Fibroblast of mammary gland (primary cell): ENCODE measurements around the gene AFAP1.

Experiments used
- DNase-seq: peaks from one replicate; pipeline ENCODE4 v3.0.0-alpha.2; 2010; ENCODE audit warnings: low read depth
- H3K4me3 ChIP-seq: 2 replicates; pipeline ENCODE4 v1.5.1; 2011; ENCODE audit warnings: low read depth, mild to moderate bottlenecking, low read length, moderate library complexity; ENCODE audit not compliant: control insufficient read depth
- CTCF ChIP-seq: conservative IDR thresholded peaks from 2 replicates; pipeline ENCODE4 v1.5.1; 2011; ENCODE audit warnings: low read depth, low read length, inconsistent platforms; ENCODE audit not compliant: control insufficient read depth, insufficient read depth

The AFAP1 gene

DNA sequence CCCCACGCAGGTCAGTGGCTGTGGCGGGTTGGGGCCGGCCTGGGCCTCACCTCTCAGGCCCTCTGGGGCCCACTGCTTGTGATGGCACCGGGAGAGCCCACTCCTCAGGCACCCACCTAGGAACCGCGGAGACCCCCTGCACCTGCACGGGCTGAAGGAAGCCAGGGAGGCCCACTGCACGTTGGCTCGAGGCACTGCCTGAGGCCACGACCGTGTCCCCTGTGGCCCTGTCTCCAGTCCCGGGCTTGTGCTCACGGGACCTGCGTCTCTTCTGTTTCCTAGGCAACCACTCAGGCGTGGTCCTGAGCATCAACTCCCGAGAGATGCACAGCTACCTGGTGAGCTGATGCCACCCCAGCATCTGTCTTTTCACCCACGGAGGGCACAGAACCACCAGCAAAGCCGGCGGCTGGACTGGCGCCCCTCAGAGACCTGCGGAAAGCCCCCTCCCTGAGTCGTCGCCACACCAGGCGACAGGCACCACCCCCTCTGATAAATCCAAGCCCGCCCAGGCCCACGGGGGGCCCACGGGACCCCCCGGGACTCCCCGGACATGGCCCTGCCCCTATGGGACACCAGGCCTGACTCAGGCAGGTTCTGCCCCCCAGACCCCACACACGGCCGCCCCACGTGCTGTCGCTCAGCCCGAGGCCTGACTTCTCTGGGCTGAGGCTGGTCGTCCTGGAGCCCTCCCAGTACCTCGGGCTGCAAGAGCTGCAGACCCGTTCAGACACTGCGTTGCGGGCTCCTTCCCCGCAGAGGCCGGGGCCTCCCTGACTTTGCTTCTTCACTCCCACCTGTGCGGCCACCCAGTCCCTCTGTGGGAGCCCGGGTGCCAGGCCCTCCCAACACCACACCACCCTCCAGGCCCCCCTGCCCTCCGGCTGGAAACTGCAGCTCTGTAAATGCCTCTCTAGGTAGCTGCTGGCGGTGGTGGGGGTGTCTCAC is 199.5 kb downstream of the AFAP1 start:
- DNase-seq, result no peak
- no peak for TF ChIP-seq CTCF
- H3K4me3 ChIP-seq, result no peak overlapping the region

DNA sequence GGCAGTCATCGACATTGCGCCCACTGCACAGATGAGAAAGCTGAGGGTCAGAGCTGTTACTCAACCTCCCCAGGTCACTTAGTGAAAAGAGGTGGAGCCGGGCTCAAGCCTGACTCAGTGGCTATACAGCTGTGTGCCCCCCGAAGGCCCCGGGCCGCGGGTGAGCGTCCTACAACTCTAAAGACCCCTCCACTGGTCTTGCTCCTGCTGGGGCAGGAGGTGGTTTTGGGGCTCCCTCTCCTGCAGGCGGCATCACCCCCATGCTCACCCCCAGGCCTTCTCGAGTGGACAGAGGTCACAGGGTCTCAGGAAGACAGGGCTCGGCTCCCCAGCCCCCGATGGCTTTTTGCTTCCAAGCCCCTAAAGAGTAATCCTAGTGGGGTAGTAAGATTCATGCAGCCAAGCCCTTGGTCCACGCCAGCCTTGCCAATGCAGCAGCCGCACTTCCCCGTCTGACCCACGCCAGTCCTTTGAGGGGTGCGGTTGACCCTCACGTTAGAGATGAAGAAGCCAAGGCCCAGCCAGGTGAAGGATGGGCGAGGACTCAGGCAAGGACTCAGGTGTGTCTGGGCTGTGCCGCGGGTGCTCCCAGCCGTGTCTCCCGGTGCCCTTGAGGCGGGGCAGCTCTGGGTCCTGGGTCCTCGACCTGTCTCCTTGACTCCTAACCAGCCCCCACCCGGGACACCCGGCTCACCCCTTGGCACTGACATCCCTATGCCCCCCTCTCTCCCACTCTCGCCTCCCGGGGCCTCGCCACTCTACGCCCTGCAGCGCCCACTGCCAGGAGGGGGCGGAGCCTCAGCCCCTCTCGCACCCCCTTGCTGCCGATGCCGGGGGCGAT is 200.4 kb downstream of the AFAP1 start:
- DNase-seq, result no peak
- H3K4me3 ChIP-seq, result no peak overlapping the region
- TF ChIP-seq CTCF, result no peak

DNA sequence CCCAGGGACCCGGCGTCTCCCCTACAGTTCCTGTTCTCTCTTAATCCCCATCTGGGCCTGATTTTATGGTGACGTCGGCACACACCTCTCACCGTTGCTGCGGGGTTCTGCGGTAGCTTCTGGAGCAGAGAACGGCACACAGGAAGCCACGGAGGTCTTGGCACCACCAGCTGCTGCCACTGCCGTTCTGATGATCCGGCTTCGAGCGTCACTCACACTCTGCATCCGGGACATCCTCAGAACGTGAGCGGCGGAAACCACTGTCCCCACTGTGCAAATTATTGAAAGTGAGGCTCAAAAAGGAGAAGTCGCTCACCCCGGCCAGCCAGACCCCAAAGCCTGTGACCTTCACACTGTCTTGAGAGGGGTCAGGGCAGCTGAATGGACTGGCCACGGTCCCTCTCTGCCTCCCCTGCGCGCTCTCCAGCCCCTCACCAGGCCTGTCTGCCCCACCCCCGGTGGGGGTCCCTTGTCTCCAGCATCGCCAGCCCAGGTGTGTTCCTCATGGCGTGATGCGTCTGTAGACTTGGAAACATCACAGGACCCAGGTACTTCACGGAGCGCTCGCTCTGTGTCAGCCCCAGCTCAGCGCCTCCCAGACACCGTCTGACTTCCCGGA is 201.1 kb downstream of the AFAP1 start:
- TF ChIP-seq CTCF, result no peak
- no peak for DNase-seq
- no peak overlapping the region for H3K4me3 ChIP-seq

- TF ChIP-seq CTCF, result no peak
- no peak overlapping the region for H3K4me3 ChIP-seq
- no peak for DNase-seq
These were observed 201.8 kb downstream of the AFAP1 start for GRCh38 chr4:7737752-7738457.

DNA sequence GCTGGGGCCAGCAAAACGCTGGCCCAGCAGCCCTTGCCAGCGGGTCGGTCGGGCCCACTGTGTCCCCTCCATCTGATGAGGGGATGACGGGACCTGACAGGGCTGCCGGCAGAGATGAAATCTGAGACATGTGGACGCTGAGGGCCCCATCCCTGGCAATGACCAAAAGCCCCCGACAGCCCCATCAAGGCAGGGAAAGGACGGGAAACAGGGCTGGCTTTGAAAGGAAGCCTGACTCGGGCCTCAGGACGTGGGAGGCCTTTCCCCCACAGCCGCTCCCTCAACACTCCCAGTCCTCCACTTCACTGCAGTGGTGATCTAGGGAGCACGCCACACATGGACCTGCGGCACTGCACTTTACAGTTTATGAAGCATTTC is 202.4 kb downstream of the AFAP1 start:
- no peak for TF ChIP-seq CTCF
- no peak for DNase-seq
- no peak overlapping the region for H3K4me3 ChIP-seq

- no peak for DNase-seq
- no peak for TF ChIP-seq CTCF
- H3K4me3 ChIP-seq, result no peak overlapping the region
These were observed 203.0 kb downstream of the AFAP1 start for GRCh38 chr4:7736436-7737267.
